Breast epithelium (tissue), 4 donors: ENCODE results near the gene PLXNA2. TPM values are rescaled to one million over a fixed set of nuclear protein-coding genes. Genes with fewer than 3 reads are reported as not detected.
A peak's percentile ranks its signal among the peaks of the same experiment; 100 is the strongest.

ENCODE experiments used
- DNase-seq, 2 donors: peaks; one replicate each; pipeline ENCODE4 v3.0.0-alpha.2; 2019; ENCODE audit warnings: low spot score in 2 of 2
- H3K27ac ChIP-seq, 2 donors: fragments of 200-600 bp; sonication (generic) in 1 of 2; one replicate each; pipeline ENCODE4 v1.5.1; 2016 to 2019; ENCODE audit warnings: mild to moderate bottlenecking in 1 of 2
- H3K27me3 ChIP-seq, 2 donors: fragments of 200-600 bp; sonication (generic) in 1 of 2; one replicate each; pipeline versions ENCODE4 v1.5.1 to v1.6.0; 2017 to 2019; ENCODE audit warnings: control low read depth in 1 of 2, mild to moderate bottlenecking in 1 of 2
- H3K36me3 ChIP-seq: fragments of 200-600 bp; one replicate; pipeline ENCODE4 v1.5.1; 2019
- H3K4me1 ChIP-seq, 2 donors: fragments of 200-600 bp; sonication (generic); one replicate each; pipeline ENCODE4 v1.5.1; 2016 to 2019; ENCODE audit warnings: control low read depth in 1 of 2
- H3K4me3 ChIP-seq, 3 donors: fragments of 200-600 bp; sonication (generic); 1 replicate in 2 of 3; 2 replicates in 1 of 3; pipeline ENCODE4 v1.5.1; 2016 to 2019; ENCODE audit warnings: mild to moderate bottlenecking in 3 of 3, moderate library complexity in 2 of 3
- H3K9me3 ChIP-seq, 2 donors: fragments of 200-600 bp; sonication (generic) in 1 of 2; one replicate each; pipeline ENCODE4 v1.5.1; 2016 to 2019; ENCODE audit warnings: control low read depth in 1 of 2
- CTCF ChIP-seq, 3 donors: fragments of 450-650 bp; IDR thresholded peaks; one replicate each; pipeline ENCODE4 v1.5.1; 2016 to 2017; ENCODE audit warnings: antibody characterized with exemption in 3 of 3, mild to moderate bottlenecking in 3 of 3, moderate library complexity in 3 of 3
- POLR2A ChIP-seq: fragments of 450-650 bp; IDR thresholded peaks from one replicate; pipeline ENCODE4 v1.6.1; 2016; ENCODE audit warnings: antibody characterized with exemption, mild to moderate bottlenecking, moderate library complexity
- POLR2AphosphoS5 ChIP-seq, 3 donors: sonication (generic); formaldehyde crosslinking; IDR thresholded peaks; one replicate each; pipeline ENCODE4 v1.6.1; 2017; ENCODE audit warnings: antibody characterized with exemption in 3 of 3
- intact Hi-C: fragments of 100-400 bp; cut with DNase I; formaldehyde crosslinking; loops from one replicate; pipeline ENCODE4 v1.15.1; 2023; ENCODE audit warnings: low total_unique reads
- total RNA-seq, 3 donors: library from RNA; depleted of rRNA; stranded (reverse); fragments of >200 nt; gene quantifications; one replicate each; pipeline ENCODE4 v1.1.0, GENCODE V29; 2016

The PLXNA2 gene
- total RNA-seq, 3 donors from 2014 or later, result 11.3 to 18.2 (median 11.5) TPM

- Histone ChIP-seq H3K9me3 (no peaks in the 10 kb centered on the region), H3K36me3 (no peaks in the 10 kb centered on the region), H3K27ac (no peak overlapping the region), H3K27me3 (no peaks in the 10 kb centered on the region), H3K4me1 (peaks cover 0 to 14% of the 10 kb centered on the region in 2 donors), H3K4me3 (no peak overlapping the region)
- intact Hi-C loops, result no loop called here
- DNase-seq, result no peak
- TF ChIP-seq CTCF (IDR thresholded peaks at IDR 0.05) (no peak), POLR2A (no peak), POLR2AphosphoS5 (IDR thresholded peaks at IDR 0.05) (no peak)
These were observed 38.0 kb downstream of the PLXNA2 start for GRCh38 chr1:208206092-208206698.

- Histone ChIP-seq H3K4me3 (no peak overlapping the region), H3K27ac (peak overlapping the region in 1 of 2 donors; percentile 41), H3K4me1 (peaks cover 0 to 14% of the 10 kb centered on the region in 2 donors), H3K27me3 (no peaks in the 10 kb centered on the region), H3K36me3 (no peaks in the 10 kb centered on the region), H3K9me3 (no peaks in the 10 kb centered on the region)
- no peak for TF ChIP-seq POLR2A
- no peak for TF ChIP-seq CTCF (IDR thresholded peaks at IDR 0.05)
- TF ChIP-seq POLR2AphosphoS5 (IDR thresholded peaks at IDR 0.05), result no peak
- intact Hi-C loops, result no loop called here
- DNase-seq, result no peak
These were observed 38.8 kb downstream of the PLXNA2 start for GRCh38 chr1:208205216-208206013.

- H3K27ac ChIP-seq, result peak overlapping the region in 1 of 2 donors; percentile 41
- H3K4me1 ChIP-seq, result peaks cover 0 to 14% of the 10 kb centered on the region in 2 donors
- intact Hi-C loops, result no loop called here
- DNase-seq, result no peak
- H3K9me3 ChIP-seq, result no peaks in the 10 kb centered on the region
- no peaks in the 10 kb centered on the region for H3K36me3 ChIP-seq
- TF ChIP-seq CTCF (IDR thresholded peaks at IDR 0.05), result no peak
- no peak for TF ChIP-seq POLR2A
- no peaks in the 10 kb centered on the region for H3K27me3 ChIP-seq
- no peak overlapping the region for H3K4me3 ChIP-seq
These were observed 39.4 kb downstream of the PLXNA2 start for GRCh38 chr1:208204779-208205178.

GRCh38 chr1:208203848-208204609 lies 40.2 kb downstream of the PLXNA2 start:
- TF ChIP-seq POLR2AphosphoS5 (IDR thresholded peaks at IDR 0.05) (no peak), POLR2A (no peak), CTCF (IDR thresholded peaks at IDR 0.05) (no peak)
- intact Hi-C loops, result no loop called here
- H3K27ac ChIP-seq, result peak overlapping the region; percentile 23 to 41
- no peaks in the 10 kb centered on the region for H3K36me3 ChIP-seq
- H3K27me3 ChIP-seq, result no peaks in the 10 kb centered on the region
- H3K4me1 ChIP-seq, result peaks cover 0 to 11% of the 10 kb centered on the region in 2 donors
- H3K9me3 ChIP-seq, result no peaks in the 10 kb centered on the region
- DNase-seq, result no peak
- no peak overlapping the region for H3K4me3 ChIP-seq
